HepG2 (cell line): ENCODE data around the gene SEMA7A. TPM values are rescaled to one million over a fixed set of nuclear protein-coding genes. Genes with fewer than 3 reads are reported as not detected.

Experiments used
- BCL6 ChIP-seq: IDR thresholded peaks from 2 replicates; pipeline ENCODE4 v1.6.1; 2016; ENCODE audit warnings: missing genetic modification reagents, missing compliant biosample characterization
- HNF4A ChIP-seq: sonication (generic); formaldehyde crosslinking; IDR thresholded peaks from 2 replicates; pipeline ENCODE4 v1.4.0; 2020; ENCODE audit warnings: missing genetic modification reagents
- KDM2A ChIP-seq: sonication (generic); formaldehyde crosslinking; IDR thresholded peaks from 2 replicates; pipeline ENCODE4 v1.4.0; 2020; ENCODE audit warnings: low read depth, missing genetic modification reagents, borderline replicate concordance
- KLF16 ChIP-seq, 2 experiments: sonication (generic) in 1 of 2; formaldehyde crosslinking in 1 of 2; IDR thresholded peaks; 2 replicates each; pipeline versions ENCODE4 v1.6.1 to v1.8.0; 2016 to 2023; ENCODE audit warnings: missing genetic modification reagents in 2 of 2, missing compliant biosample characterization in 1 of 2
- NCOA2 ChIP-seq: sonication (generic); formaldehyde crosslinking; IDR thresholded peaks from 2 replicates; pipeline ENCODE4 v1.8.0; 2022; ENCODE audit warnings: inconsistent platforms
- NFATC3 ChIP-seq: sonication (generic); formaldehyde crosslinking; IDR thresholded peaks from 2 replicates; pipeline ENCODE4 v1.5.1; 2020; ENCODE audit warnings: mild to moderate bottlenecking, missing genetic modification reagents
- NFIC ChIP-seq: IDR thresholded peaks from 2 replicates; pipeline ENCODE4 v1.6.1; 2012; ENCODE audit warnings: mild to moderate bottlenecking, low read length, inconsistent platforms
- RAD21 ChIP-seq: fragments of 450-650 bp; formaldehyde crosslinking; IDR thresholded peaks from 2 replicates; pipeline ENCODE4 v1.5.0; 2020; ENCODE audit warnings: mild to moderate bottlenecking
- RBM39 ChIP-seq: fragments of 200-400 bp; formaldehyde crosslinking; IDR thresholded peaks from one replicate; pipeline ENCODE4 v1.6.1; 2018; ENCODE audit warnings: antibody characterized with exemption, mild to moderate bottlenecking, low read depth, low read length; ENCODE audit not compliant: poor library complexity, severe bottlenecking
- ZMYM3 ChIP-seq: sonication (generic); formaldehyde crosslinking; IDR thresholded peaks from 2 replicates; pipeline ENCODE4 v1.5.1; 2020; ENCODE audit warnings: mild to moderate bottlenecking, missing genetic modification reagents
- ZNF260 ChIP-seq: sonication (generic); formaldehyde crosslinking; IDR thresholded peaks from 2 replicates; pipeline ENCODE4 v1.4.0; 2020; ENCODE audit warnings: missing genetic modification reagents, low read depth, mild to moderate bottlenecking, borderline replicate concordance
- ZNF282 ChIP-seq: fragments of 450-650 bp; IDR thresholded peaks from 2 replicates; pipeline ENCODE4 v1.6.1; 2018; ENCODE audit not compliant: partially characterized antibody
- ZNF292 ChIP-seq: sonication (generic); formaldehyde crosslinking; IDR thresholded peaks from 2 replicates; pipeline ENCODE4 v1.8.1; 2022; ENCODE audit warnings: mild to moderate bottlenecking, low read depth, missing genetic modification reagents, borderline replicate concordance
- ZNF317 ChIP-seq: sonication (generic); formaldehyde crosslinking; IDR thresholded peaks from 2 replicates; pipeline ENCODE4 v1.5.0; 2020; ENCODE audit warnings: mild to moderate bottlenecking, missing genetic modification reagents
- polyA plus RNA-seq, 8 experiments: library from polyadenylated mRNA; depleted of rRNA in 3 of 8; stranded (reverse) in 7 of 8; unstranded in 1 of 8; fragments of >200 nt; fragmentation: Illumina TruSeq in 4 of 8; extraction: Trizol in 4 of 8; gene quantifications; 2 replicates each; pipeline versions ENCODE4 v1.2.1 to v1.2.3, GENCODE V29; 2011 to 2016; ENCODE audit warnings: low read depth in 4 of 8, missing spikeins in 1 of 8, mixed read lengths in 1 of 8; ENCODE audit not compliant: insufficient read depth in 1 of 8
- total RNA-seq, 5 experiments: library from RNA; depleted of rRNA; stranded (reverse); fragments of >200 nt; fragmentation: Illumina TruSeq; extraction: Trizol; gene quantifications; 2 replicates each; pipeline ENCODE4 v1.2.3, GENCODE V29; 2016; ENCODE audit warnings: low read depth in 1 of 5
- TF ChIP-seq, protein P1 (sequence below): IDR thresholded peaks from 2 replicates; pipeline ENCODE4 v1.6.1; 2012; ENCODE audit warnings: inconsistent platforms
- TF ChIP-seq, protein P2 (sequence below): sonication (generic); formaldehyde crosslinking; IDR thresholded peaks from 2 replicates; pipeline ENCODE4 v1.4.0; 2020; ENCODE audit warnings: missing genetic modification reagents
- TF ChIP-seq, protein P3 (sequence below): sonication (generic); formaldehyde crosslinking; IDR thresholded peaks from 2 replicates; pipeline ENCODE4 v1.4.0; 2020; ENCODE audit warnings: missing genetic modification reagents
- TF ChIP-seq, protein P4 (sequence below): sonication (generic); formaldehyde crosslinking; IDR thresholded peaks from 2 replicates; pipeline ENCODE4 v1.9.0; 2022; ENCODE audit warnings: low read depth, missing genetic modification reagents
- TF ChIP-seq, protein P5 (sequence below): sonication (generic); formaldehyde crosslinking; IDR thresholded peaks from 2 replicates; pipeline ENCODE4 v1.8.0; 2022; ENCODE audit warnings: mild to moderate bottlenecking, missing genetic modification reagents; ENCODE audit not compliant: insufficient replicate concordance
- TF ChIP-seq, protein P6 (sequence below): sonication (generic); formaldehyde crosslinking; IDR thresholded peaks from 2 replicates; pipeline ENCODE4 v1.4.0; 2020; ENCODE audit warnings: missing genetic modification reagents

SEMA7A gene
- total and polyA plus RNA-seq, 2 of the 13 experiments (the other 11 are each of a cell fraction or from before 2014, with no cell fraction given), result 9.0 to 15.8 TPM

DNA sequence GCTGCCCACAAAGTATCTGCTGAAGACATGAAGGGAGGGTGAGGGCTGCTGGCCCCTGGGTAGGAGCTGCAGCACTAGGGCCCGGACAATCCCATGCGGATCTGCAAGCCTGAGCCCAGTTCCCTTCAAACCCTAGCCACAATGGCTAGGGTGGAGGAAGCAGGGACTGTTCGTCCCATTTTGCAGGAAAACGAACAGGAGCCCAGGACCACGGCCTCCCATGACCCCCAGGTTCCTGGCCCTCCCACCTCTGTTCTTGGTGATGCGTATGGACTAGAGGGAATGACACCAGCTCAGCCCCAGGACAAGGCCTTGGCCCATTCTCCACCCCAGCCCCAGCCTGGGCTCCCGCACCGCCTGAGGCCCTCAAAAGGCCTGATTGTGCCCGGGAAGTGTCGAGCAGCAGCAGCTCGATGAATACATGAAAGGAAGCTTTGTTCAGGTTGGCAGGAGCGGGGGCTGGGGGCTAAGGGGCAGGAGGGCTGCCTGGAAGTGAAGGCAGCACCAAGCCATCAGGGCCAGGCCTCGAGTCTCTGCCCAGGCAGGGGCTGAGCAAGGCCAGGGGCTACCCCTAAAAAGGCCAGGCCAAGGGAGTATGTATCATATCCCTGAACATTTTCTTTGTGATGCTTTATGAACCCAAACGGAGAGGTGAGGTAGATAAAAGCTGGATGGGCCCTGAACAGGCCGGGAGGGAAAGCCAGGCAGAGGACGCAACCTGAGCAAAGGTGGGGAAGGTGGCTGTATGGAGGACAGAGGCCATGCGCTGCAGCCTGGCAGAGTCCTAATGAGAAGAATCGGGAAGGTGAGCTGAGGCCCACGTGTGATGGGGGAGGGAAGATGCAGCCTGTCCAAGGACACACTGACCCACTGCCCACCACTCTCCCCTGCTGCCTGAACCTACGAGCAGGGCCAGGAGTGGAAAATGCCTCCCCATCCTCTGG is 12.2 kb downstream of the SEMA7A start (continued):
- TF ChIP-seq, protein P1, sequence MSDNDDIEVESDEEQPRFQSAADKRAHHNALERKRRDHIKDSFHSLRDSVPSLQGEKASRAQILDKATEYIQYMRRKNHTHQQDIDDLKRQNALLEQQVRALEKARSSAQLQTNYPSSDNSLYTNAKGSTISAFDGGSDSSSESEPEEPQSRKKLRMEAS, result no peak; the same call in 1 of the 2 replicates
- peak; percentile 67 for TF ChIP-seq NCOA2 (CRISPR knock-in tag)
- no peak for TF ChIP-seq RBM39
- TF ChIP-seq, protein P2, sequence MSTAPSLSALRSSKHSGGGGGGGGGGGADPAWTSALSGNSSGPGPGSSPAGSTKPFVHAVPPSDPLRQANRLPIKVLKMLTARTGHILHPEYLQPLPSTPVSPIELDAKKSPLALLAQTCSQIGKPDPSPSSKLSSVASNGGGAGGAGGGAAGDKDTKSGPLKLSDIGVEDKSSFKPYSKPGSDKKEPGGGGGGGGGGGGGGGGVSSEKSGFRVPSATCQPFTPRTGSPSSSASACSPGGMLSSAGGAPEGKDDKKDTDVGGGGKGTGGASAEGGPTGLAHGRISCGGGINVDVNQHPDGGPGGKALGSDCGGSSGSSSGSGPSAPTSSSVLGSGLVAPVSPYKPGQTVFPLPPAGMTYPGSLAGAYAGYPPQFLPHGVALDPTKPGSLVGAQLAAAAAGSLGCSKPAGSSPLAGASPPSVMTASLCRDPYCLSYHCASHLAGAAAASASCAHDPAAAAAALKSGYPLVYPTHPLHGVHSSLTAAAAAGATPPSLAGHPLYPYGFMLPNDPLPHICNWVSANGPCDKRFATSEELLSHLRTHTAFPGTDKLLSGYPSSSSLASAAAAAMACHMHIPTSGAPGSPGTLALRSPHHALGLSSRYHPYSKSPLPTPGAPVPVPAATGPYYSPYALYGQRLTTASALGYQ (CRISPR knock-in tag), result 0 out of 2 replicates have a peak, but pooled peaks have one; percentile 44
- peak; percentile 64 for TF ChIP-seq BCL6 (CRISPR knock-in tag)
- TF ChIP-seq, protein P3, sequence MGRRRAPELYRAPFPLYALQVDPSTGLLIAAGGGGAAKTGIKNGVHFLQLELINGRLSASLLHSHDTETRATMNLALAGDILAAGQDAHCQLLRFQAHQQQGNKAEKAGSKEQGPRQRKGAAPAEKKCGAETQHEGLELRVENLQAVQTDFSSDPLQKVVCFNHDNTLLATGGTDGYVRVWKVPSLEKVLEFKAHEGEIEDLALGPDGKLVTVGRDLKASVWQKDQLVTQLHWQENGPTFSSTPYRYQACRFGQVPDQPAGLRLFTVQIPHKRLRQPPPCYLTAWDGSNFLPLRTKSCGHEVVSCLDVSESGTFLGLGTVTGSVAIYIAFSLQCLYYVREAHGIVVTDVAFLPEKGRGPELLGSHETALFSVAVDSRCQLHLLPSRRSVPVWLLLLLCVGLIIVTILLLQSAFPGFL, result no peak
- TF ChIP-seq HNF4A (CRISPR knock-in tag), result peak; percentile 49
- TF ChIP-seq ZNF282, result no peak
- no peak; the same call in 1 of the 2 replicates for TF ChIP-seq ZMYM3 (CRISPR knock-in tag)
- no peak for TF ChIP-seq RAD21 (CRISPR knock-in tag)
- no peak for TF ChIP-seq ZNF317
- TF ChIP-seq, protein P4, sequence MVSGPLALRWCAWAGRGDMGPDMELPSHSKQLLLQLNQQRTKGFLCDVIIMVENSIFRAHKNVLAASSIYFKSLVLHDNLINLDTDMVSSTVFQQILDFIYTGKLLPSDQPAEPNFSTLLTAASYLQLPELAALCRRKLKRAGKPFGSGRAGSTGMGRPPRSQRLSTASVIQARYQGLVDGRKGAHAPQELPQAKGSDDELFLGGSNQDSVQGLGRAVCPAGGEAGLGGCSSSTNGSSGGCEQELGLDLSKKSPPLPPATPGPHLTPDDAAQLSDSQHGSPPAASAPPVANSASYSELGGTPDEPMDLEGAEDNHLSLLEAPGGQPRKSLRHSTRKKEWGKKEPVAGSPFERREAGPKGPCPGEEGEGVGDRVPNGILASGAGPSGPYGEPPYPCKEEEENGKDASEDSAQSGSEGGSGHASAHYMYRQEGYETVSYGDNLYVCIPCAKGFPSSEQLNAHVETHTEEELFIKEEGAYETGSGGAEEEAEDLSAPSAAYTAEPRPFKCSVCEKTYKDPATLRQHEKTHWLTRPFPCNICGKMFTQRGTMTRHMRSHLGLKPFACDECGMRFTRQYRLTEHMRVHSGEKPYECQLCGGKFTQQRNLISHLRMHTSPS (CRISPR knock-in tag), result peak; percentile 96
- TF ChIP-seq, protein P5, sequence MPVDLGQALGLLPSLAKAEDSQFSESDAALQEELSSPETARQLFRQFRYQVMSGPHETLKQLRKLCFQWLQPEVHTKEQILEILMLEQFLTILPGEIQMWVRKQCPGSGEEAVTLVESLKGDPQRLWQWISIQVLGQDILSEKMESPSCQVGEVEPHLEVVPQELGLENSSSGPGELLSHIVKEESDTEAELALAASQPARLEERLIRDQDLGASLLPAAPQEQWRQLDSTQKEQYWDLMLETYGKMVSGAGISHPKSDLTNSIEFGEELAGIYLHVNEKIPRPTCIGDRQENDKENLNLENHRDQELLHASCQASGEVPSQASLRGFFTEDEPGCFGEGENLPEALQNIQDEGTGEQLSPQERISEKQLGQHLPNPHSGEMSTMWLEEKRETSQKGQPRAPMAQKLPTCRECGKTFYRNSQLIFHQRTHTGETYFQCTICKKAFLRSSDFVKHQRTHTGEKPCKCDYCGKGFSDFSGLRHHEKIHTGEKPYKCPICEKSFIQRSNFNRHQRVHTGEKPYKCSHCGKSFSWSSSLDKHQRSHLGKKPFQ (CRISPR knock-in tag), result no peak
- TF ChIP-seq, protein P6, sequence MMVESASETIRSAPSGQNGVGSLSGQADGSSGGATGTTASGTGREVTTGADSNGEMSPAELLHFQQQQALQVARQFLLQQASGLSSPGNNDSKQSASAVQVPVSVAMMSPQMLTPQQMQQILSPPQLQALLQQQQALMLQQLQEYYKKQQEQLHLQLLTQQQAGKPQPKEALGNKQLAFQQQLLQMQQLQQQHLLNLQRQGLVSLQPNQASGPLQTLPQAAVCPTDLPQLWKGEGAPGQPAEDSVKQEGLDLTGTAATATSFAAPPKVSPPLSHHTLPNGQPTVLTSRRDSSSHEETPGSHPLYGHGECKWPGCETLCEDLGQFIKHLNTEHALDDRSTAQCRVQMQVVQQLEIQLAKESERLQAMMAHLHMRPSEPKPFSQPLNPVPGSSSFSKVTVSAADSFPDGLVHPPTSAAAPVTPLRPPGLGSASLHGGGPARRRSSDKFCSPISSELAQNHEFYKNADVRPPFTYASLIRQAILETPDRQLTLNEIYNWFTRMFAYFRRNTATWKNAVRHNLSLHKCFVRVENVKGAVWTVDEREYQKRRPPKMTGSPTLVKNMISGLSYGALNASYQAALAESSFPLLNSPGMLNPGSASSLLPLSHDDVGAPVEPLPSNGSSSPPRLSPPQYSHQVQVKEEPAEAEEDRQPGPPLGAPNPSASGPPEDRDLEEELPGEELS, result peak; percentile 25; the same call in 1 of the 2 replicates
- TF ChIP-seq KLF16 (CRISPR knock-in tag; IDR thresholded peaks at IDR 0.05), result peak in 1 of 2 experiments; percentile 62; a peak in 1 of 4 replicates
- TF ChIP-seq ZNF260 (CRISPR knock-in tag), result no peak
- no peak for TF ChIP-seq NFATC3
- TF ChIP-seq KDM2A (CRISPR knock-in tag), result no peak
- TF ChIP-seq NFIC, result no peak
- TF ChIP-seq ZNF292, result 0 out of 2 replicates have a peak, but pooled peaks have one; percentile 13
